Testis (tissue), 3 donors: ENCODE measurements around the gene FNDC8. TPM values are rescaled to one million over a fixed set of nuclear protein-coding genes. Genes with fewer than 3 reads are reported as not detected.

Experiments used
- DNase-seq: peaks from one replicate; pipeline ENCODE4 v3.0.0-alpha.2; 2019
- H3K27ac ChIP-seq, 2 donors: fragments of 200-600 bp; sonication (generic); one replicate each; pipeline ENCODE4 v1.5.1; 2019
- H3K27me3 ChIP-seq: fragments of 200-600 bp; sonication (generic); one replicate; pipeline ENCODE4 v1.5.1; 2019
- H3K36me3 ChIP-seq: fragments of 200-600 bp; sonication (generic); one replicate; pipeline ENCODE4 v1.5.1; 2017; ENCODE audit warnings: low read depth; ENCODE audit errors: missing control alignments
- H3K4me1 ChIP-seq: fragments of 200-600 bp; sonication (generic); one replicate; pipeline ENCODE4 v1.5.1; 2019
- H3K4me3 ChIP-seq, 2 donors: fragments of 200-600 bp; sonication (generic); one replicate each; pipeline ENCODE4 v1.5.1; 2017 to 2019
- H3K9me3 ChIP-seq: fragments of 200-600 bp; sonication (generic); one replicate; pipeline ENCODE4 v1.5.1; 2017
- CTCF ChIP-seq, 3 experiments: fragments of 450-650 bp in 2 of 3; fragments of 200-600 bp in 1 of 3; sonication (generic) in 1 of 3; IDR thresholded peaks; one replicate each; pipeline ENCODE4 v1.5.1; 2016 to 2019; ENCODE audit warnings: antibody characterized with exemption in 3 of 3, mild to moderate bottlenecking in 2 of 3, moderate library complexity in 1 of 3
- POLR2A ChIP-seq: fragments of 450-650 bp; IDR thresholded peaks from one replicate; pipeline ENCODE4 v1.6.1; 2017; ENCODE audit warnings: antibody characterized with exemption, mild to moderate bottlenecking, moderate library complexity
- WGBS, 2 donors: methylation state at CpG; one replicate each; pipeline ENCODE4 v1.1.5; 2018; 5-methylcytosine and 5-hydroxymethylcytosine counted together
- intact Hi-C: fragments of 100-400 bp; cut with DNase I; formaldehyde crosslinking; loops from one replicate; pipeline ENCODE4 v1.15.1; 2023; ENCODE audit warnings: low total_unique reads
- polyA plus RNA-seq: library from polyadenylated mRNA; stranded (reverse); fragments of 350-450 nt; fragmentation: Illumina TruSeq; extraction: RNeasy Lipid Tissue Mini Kit (QIAGEN cat#74804); gene quantifications from one replicate; pipeline ENCODE4 v1.2.3, GENCODE V29; 2014; ENCODE audit warnings: low read depth, low replicate concordance; ENCODE audit not compliant: insufficient read depth
- total RNA-seq, 2 donors: library from RNA; depleted of rRNA; stranded (reverse); fragments of >200 nt; gene quantifications; one replicate each; pipeline ENCODE4 v1.2.3, GENCODE V29; 2016

FNDC8 gene
- total and polyA plus RNA-seq, 3 donors from 2014 or later: 39.0 to 138 (median 120) TPM

GRCh38 chr17:35117984-35118383, 3.4 kb upstream of the FNDC8 start:
- intact Hi-C loops: no loop called here
- no peaks in the 10 kb centered on the region for H3K9me3 ChIP-seq
- no peaks in the 10 kb centered on the region for H3K27me3 ChIP-seq
- no peak overlapping the region for H3K4me3 ChIP-seq
- H3K4me1 ChIP-seq: peaks cover 4% of the 10 kb centered on the region
- TF ChIP-seq CTCF (IDR thresholded peaks at IDR 0.05): peak in 1 of 3 experiments; percentile 24
- TF ChIP-seq POLR2A: no peak
- H3K36me3 ChIP-seq: no peaks in the 10 kb centered on the region
- H3K27ac ChIP-seq: no peak overlapping the region
- DNase-seq: peak; percentile 50

- TF ChIP-seq CTCF (IDR thresholded peaks at IDR 0.05) (peak; percentile 84 to 98 (median 91)), POLR2A (no peak)
- peak within 1 kb of the TSS; percentile 71 to 90 for H3K4me3 ChIP-seq
- H3K36me3 ChIP-seq: no peaks in the 10 kb centered on the region
- 0 to 1% methylated on average over 14 to 72 of the region's 72 CpGs for WGBS, 2 donors
- intact Hi-C loops: no loop called here
- peaks cover 4% of the 10 kb centered on the region for H3K4me1 ChIP-seq
- no peaks in the 10 kb centered on the region for H3K27me3 ChIP-seq
- DNase-seq: peak; percentile 78
- no peaks in the 10 kb centered on the region for H3K9me3 ChIP-seq
- peak within 1 kb of the TSS; percentile 33 to 50 for H3K27ac ChIP-seq
Measured at GRCh38 chr17:35119370-35120165, 1.8 kb upstream of the FNDC8 start, which contains the start of gene RAD51D. RAD51D (minus strand) TSS chr17:35119860; CDS start chr17:35119613, 247 bp downstream.

- no peaks in the 10 kb centered on the region for H3K36me3 ChIP-seq
- no peak for DNase-seq
- H3K4me1 ChIP-seq: no peaks in the 10 kb centered on the region
- TF ChIP-seq CTCF (IDR thresholded peaks at IDR 0.05): no peak
- TF ChIP-seq POLR2A: no peak
- intact Hi-C loops: no loop called here
- H3K4me3 ChIP-seq: no peak overlapping the region
- H3K9me3 ChIP-seq: no peaks in the 10 kb centered on the region
- H3K27me3 ChIP-seq: no peaks in the 10 kb centered on the region
- no peak overlapping the region for H3K27ac ChIP-seq
- 81 to 87% methylated on average over 11 of the region's 11 CpGs for WGBS, 2 donors
Measured at GRCh38 chr17:35127751-35128514, 6.5 kb downstream of the FNDC8 start.

GRCh38 chr17:35129154-35129972, 7.9 kb downstream of the FNDC8 start:
- no peak for DNase-seq
- no peaks in the 10 kb centered on the region for H3K27me3 ChIP-seq
- H3K36me3 ChIP-seq: no peaks in the 10 kb centered on the region
- no peak overlapping the region for H3K4me3 ChIP-seq
- no peaks in the 10 kb centered on the region for H3K9me3 ChIP-seq
- intact Hi-C loops: no loop called here
- TF ChIP-seq POLR2A: no peak
- TF ChIP-seq CTCF (IDR thresholded peaks at IDR 0.05): no peak
- 84 to 90% methylated on average over 10 to 11 of the region's 11 CpGs for WGBS, 2 donors
- no peak overlapping the region for H3K27ac ChIP-seq
- H3K4me1 ChIP-seq: no peaks in the 10 kb centered on the region
